ENCODE results near the gene GNAI1. TPM values are rescaled to one million over a fixed set of nuclear protein-coding genes. Genes with fewer than 3 reads are reported as not detected.

Gene GNAI1
- total RNA-seq, 2 donors from 2014 or later = 30.2 to 40.4 TPM

DNA sequence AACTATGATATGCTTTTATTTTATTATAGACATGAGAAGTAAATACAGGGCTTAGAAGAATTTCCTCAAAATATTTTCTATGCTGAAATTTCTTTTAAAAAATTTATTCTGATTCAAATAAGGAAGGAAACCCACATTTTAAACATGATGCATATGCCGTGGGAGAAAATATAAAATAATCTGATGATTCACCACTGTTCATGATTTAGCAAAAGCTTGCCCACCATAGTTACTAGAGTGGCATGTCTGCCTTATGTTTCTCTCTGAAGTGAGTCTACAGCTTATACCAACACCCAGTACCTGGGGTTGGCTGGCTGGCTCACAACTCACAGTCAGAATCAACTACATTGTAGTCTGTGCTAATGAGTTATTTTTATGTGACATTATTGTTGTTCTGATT lies 102.0 kb downstream of the GNAI1 start:
- Histone ChIP-seq H3K27ac (no peak overlapping the region), H3K4me1 (replicated peaks) (no peaks in the 10 kb centered on the region), H3K9me3 (no peaks in the 10 kb centered on the region), H3K4me3 (no peak overlapping the region), H3K36me3 (no peaks in the 10 kb centered on the region), H3K27me3 (replicated peaks; ENCODE audit: insufficient read depth) (no peaks in the 10 kb centered on the region)
- TF ChIP-seq POLR2AphosphoS5 (IDR thresholded peaks at IDR 0.05) = no peak
- no peak for TF ChIP-seq POLR2A (IDR thresholded peaks at IDR 0.05)
- TF ChIP-seq, protein P1, sequence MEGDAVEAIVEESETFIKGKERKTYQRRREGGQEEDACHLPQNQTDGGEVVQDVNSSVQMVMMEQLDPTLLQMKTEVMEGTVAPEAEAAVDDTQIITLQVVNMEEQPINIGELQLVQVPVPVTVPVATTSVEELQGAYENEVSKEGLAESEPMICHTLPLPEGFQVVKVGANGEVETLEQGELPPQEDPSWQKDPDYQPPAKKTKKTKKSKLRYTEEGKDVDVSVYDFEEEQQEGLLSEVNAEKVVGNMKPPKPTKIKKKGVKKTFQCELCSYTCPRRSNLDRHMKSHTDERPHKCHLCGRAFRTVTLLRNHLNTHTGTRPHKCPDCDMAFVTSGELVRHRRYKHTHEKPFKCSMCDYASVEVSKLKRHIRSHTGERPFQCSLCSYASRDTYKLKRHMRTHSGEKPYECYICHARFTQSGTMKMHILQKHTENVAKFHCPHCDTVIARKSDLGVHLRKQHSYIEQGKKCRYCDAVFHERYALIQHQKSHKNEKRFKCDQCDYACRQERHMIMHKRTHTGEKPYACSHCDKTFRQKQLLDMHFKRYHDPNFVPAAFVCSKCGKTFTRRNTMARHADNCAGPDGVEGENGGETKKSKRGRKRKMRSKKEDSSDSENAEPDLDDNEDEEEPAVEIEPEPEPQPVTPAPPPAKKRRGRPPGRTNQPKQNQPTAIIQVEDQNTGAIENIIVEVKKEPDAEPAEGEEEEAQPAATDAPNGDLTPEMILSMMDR (IDR thresholded peaks at IDR 0.05) = no peak
- intact Hi-C loops (cut with DNase I) = no loop called here
- DNase-seq (ENCODE audit: low spot score) = no peak
- WGBS = 84% methylated on average over 1 of the region's 1 CpG

DNA sequence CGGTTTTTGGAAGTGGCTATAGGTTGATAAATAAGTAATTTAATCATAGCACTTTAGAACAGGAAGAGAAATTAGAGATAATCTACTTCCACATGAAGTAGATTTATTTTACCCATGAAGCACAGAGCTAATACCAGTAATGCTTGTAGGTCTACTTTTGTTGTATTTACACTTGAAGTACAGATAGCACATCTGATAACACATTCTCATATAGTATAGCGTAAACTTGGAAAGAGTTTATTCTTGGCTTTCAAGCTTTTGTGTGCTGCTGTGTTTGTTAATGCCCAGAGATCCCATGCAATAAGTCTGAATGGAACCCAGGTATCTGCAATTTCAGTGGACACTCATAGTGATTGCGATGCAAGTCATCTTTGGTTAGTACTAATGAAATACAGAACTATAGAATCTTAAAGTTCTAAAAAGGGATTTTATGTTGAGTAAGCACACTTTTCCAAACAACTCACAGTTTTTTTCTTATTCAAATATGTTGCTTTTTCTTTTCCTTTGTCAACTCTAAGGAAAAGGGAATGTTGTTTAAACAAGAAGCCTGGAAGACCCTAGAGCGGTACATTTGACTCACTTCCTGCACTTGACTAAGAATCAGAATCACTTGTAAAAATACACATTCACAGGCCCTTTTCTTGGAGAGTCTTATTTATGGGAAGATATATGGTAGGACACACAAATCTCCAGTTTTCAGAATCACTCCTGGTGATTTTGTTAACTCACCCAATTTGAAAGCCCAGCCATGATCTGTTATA lies 105.8 kb downstream of the GNAI1 start:
- peak; percentile 77 for TF ChIP-seq POLR2AphosphoS5 (IDR thresholded peaks at IDR 0.05)
- no peak for TF ChIP-seq POLR2A (IDR thresholded peaks at IDR 0.05)
- no peaks in the 10 kb centered on the region for H3K4me1 ChIP-seq (replicated peaks)
- H3K36me3 ChIP-seq = no peaks in the 10 kb centered on the region
- H3K9me3 ChIP-seq = no peaks in the 10 kb centered on the region
- intact Hi-C loops (cut with DNase I) = no loop called here
- no peak for DNase-seq (ENCODE audit: low spot score)
- WGBS = 64% methylated on average over 4 of the region's 4 CpGs
- no peak overlapping the region for H3K4me3 ChIP-seq
- no peak overlapping the region for H3K27ac ChIP-seq
- no peaks in the 10 kb centered on the region for H3K27me3 ChIP-seq (replicated peaks; ENCODE audit: insufficient read depth)

DNA sequence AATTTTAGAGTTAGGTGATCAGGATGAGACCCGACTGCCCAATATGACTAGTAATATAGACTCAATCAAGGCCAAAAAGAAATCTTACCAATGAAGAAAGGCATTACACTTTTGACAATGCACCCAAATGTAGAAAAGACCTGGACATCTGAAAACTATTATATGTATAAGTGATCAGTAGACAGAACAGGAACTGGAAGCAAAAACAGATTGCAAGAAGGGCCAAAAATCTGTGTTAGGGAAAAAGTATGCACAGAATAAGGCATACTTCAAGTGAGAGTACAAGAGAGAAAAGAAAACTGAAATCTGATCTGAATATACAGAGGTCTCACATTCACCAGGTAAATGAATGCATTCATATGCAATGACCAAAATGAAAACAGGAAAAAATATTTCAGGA lies 107.0 kb downstream of the GNAI1 start:
- Histone ChIP-seq H3K9me3 (no peaks in the 10 kb centered on the region), H3K27me3 (replicated peaks; ENCODE audit: insufficient read depth) (no peaks in the 10 kb centered on the region), H3K27ac (no peak overlapping the region), H3K4me3 (no peak overlapping the region), H3K36me3 (no peaks in the 10 kb centered on the region), H3K4me1 (replicated peaks) (no peaks in the 10 kb centered on the region)
- WGBS = 94% methylated on average over 1 of the region's 1 CpG
- no peak for DNase-seq (ENCODE audit: low spot score)
- intact Hi-C loops (cut with DNase I) = no loop called here
- no peak for TF ChIP-seq POLR2A (IDR thresholded peaks at IDR 0.05)
- TF ChIP-seq, protein P1 (IDR thresholded peaks at IDR 0.05) = no peak
- no peak for TF ChIP-seq POLR2AphosphoS5 (IDR thresholded peaks at IDR 0.05)

DNA sequence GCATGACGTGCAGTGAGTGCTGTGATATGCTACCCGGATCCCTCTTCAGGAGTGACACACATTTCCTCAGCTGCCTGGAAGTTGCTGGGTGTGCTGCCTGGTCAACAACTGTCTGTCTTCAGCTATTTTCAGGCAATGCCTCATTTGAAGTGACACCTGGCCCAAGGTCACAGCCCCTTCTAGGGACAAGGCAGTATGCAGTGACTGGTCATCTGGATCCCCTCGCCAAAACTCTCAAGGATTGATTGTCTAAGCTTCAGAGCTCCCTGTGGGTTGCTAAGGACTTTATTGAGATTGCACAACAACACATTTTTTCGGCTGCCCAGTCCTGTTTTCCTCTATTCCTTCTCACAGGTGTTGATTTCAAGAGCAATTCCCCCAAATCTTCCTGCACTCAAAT lies 108.8 kb downstream of the GNAI1 start:
- Histone ChIP-seq H3K27ac (no peak overlapping the region), H3K4me3 (no peak overlapping the region), H3K4me1 (replicated peaks) (no peaks in the 10 kb centered on the region), H3K9me3 (no peaks in the 10 kb centered on the region), H3K27me3 (replicated peaks; ENCODE audit: insufficient read depth) (no peaks in the 10 kb centered on the region), H3K36me3 (no peaks in the 10 kb centered on the region)
- DNase-seq (ENCODE audit: low spot score) = no peak
- WGBS = 65% methylated on average over 4 of the region's 4 CpGs
- TF ChIP-seq POLR2AphosphoS5 (IDR thresholded peaks at IDR 0.05) (no peak), POLR2A (IDR thresholded peaks at IDR 0.05) (no peak)
- TF ChIP-seq, protein P1 (IDR thresholded peaks at IDR 0.05) = no peak
- intact Hi-C loops (cut with DNase I) = no loop called here

DNA sequence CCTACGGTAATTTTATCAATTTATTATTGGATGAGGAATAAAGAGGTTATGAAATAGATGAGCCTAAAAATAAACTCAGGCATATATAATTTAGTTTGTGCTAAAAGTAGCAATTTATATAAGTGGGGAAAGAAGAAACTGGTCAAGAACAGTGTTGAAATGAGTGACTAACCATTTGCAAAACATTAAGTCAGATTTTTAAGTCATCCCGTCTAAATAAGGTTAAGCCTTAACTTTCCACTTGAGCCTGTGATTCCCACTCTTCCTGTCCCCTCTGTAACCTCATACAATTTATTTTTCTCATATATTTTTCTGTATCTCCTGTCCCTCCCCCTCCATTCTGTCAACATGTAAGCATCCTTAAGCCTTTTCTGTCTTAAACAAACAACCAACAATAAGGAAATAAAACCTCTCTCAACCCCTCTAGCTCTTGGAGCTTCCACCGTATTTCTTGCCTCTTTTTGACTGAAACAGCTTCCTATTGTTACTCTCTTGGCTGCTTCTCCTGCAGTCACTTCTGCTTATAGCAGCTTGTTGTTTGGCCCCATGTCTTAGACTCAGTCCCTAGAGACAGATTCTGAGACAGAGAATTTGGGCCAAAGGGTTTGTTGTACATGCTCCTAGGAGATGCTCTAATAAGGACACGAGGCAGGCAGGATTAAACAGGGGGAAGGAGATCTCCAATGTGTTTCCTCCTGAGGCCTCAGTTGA lies 109.7 kb downstream of the GNAI1 start:
- TF ChIP-seq, protein P1 (IDR thresholded peaks at IDR 0.05) = no peak
- TF ChIP-seq POLR2AphosphoS5 (IDR thresholded peaks at IDR 0.05) = no peak
- TF ChIP-seq POLR2A (IDR thresholded peaks at IDR 0.05) = no peak
- intact Hi-C loops (cut with DNase I) = no loop called here
- Histone ChIP-seq H3K4me1 (replicated peaks) (no peaks in the 10 kb centered on the region), H3K27ac (no peak overlapping the region), H3K9me3 (no peaks in the 10 kb centered on the region), H3K27me3 (replicated peaks; ENCODE audit: insufficient read depth) (no peaks in the 10 kb centered on the region), H3K4me3 (no peak overlapping the region), H3K36me3 (no peaks in the 10 kb centered on the region)
- DNase-seq (ENCODE audit: low spot score) = no peak
- 67% methylated on average over 4 of the region's 4 CpGs for WGBS

Data from prostate gland (tissue), 2 donors.